Karpas-422 (cell line): ENCODE measurements around the gene SHD. TPM values are rescaled to one million over a fixed set of nuclear protein-coding genes. Genes with fewer than 3 reads are reported as not detected.
"Not testable (repeated sequence)": the region's sequence is repeated elsewhere in the genome, so short reads cannot be mapped to it uniquely, and the experiment has no call there.

Source experiments
- DNase-seq: peaks from one replicate; pipeline ENCODE4 v3.0.0-alpha.2; 2015
- H2AFZ ChIP-seq: fragments of 200-600 bp; sonication (generic); 2 replicates; pipeline ENCODE4 v1.6.1; 2014; ENCODE audit warnings: antibody characterized with exemption, low read length, mixed read lengths
- H3K27ac ChIP-seq: fragments of 200-600 bp; sonication (generic); 2 replicates; pipeline ENCODE4 v1.5.1; 2014; ENCODE audit warnings: mild to moderate bottlenecking, low read length, moderate library complexity
- H3K27me3 ChIP-seq: fragments of 200-600 bp; sonication (generic); 2 replicates; pipeline ENCODE4 v1.6.1; 2014; ENCODE audit warnings: low read length, mixed read lengths
- H3K36me3 ChIP-seq: fragments of 200-600 bp; sonication (generic); 2 replicates; pipeline ENCODE4 v1.6.1; 2014; ENCODE audit warnings: low read length, mixed read lengths; ENCODE audit not compliant: insufficient read depth
- H3K4me1 ChIP-seq: fragments of 200-600 bp; sonication (generic); 2 replicates; pipeline ENCODE4 v1.6.1; 2014; ENCODE audit warnings: mild to moderate bottlenecking, low read length, mixed read lengths
- H3K4me2 ChIP-seq: fragments of 200-600 bp; sonication (generic); 2 replicates; pipeline ENCODE4 v1.6.1; 2014; ENCODE audit warnings: low read length, low read depth, mild to moderate bottlenecking; ENCODE audit not compliant: poor library complexity, severe bottlenecking
- H3K4me3 ChIP-seq: fragments of 200-600 bp; sonication (generic); 2 replicates; pipeline ENCODE4 v1.5.1; 2014; ENCODE audit warnings: mild to moderate bottlenecking, antibody characterized with exemption, low read length, mixed read lengths
- H3K79me2 ChIP-seq: fragments of 200-600 bp; sonication (generic); 2 replicates; pipeline ENCODE4 v1.6.1; 2014; ENCODE audit warnings: mild to moderate bottlenecking, low read length, mixed read lengths
- H3K9ac ChIP-seq: fragments of 200-600 bp; sonication (generic); 2 replicates; pipeline ENCODE4 v1.6.0; 2014; ENCODE audit warnings: low read length
- H3K9me2 ChIP-seq: fragments of 200-600 bp; sonication (generic), shearing (Covaris generic); replicated peaks from 2 replicates; pipeline ENCODE4 v1.6.0; 2014; ENCODE audit warnings: mild to moderate bottlenecking, low read length, moderate library complexity; ENCODE audit not compliant: insufficient read depth
- H3K9me3 ChIP-seq: fragments of 300-700, 200-600 bp; sonication (generic); 2 replicates; pipeline ENCODE4 v1.6.1; 2014; ENCODE audit warnings: low read length, mixed read lengths
- H4K20me1 ChIP-seq: fragments of 200-600 bp; sonication (generic); 2 replicates; pipeline ENCODE4 v1.6.1; 2014; ENCODE audit warnings: mild to moderate bottlenecking, antibody characterized with exemption, low read length, low read depth; ENCODE audit not compliant: insufficient read depth
- total RNA-seq: library from RNA; depleted of rRNA; stranded (reverse); fragments of >200 nt; shearing (Covaris generic); gene quantifications from 2 replicates; pipeline ENCODE4 v1.2.3, GENCODE V29; 2014; ENCODE audit warnings: low replicate concordance

The SHD gene
- total RNA-seq, 1 experiment from 2014 or later, result not detected

- not testable (repeated sequence) for H3K27ac ChIP-seq, H3K4me2 ChIP-seq, H3K79me2 ChIP-seq, H3K36me3 ChIP-seq, H3K9ac ChIP-seq, H3K9me3 ChIP-seq, H3K4me3 ChIP-seq, DNase-seq, H3K27me3 ChIP-seq, H3K9me2 ChIP-seq, H2AFZ ChIP-seq, H3K4me1 ChIP-seq, H4K20me1 ChIP-seq
Measured at GRCh38 chr19:4274321-4274686, 4.8 kb upstream of the SHD start.

- Histone ChIP-seq H3K27me3 (no peaks in the 10 kb centered on the region), H3K4me3 (no peak overlapping the region), H3K9me3 (no peaks in the 10 kb centered on the region), H3K36me3 (no peaks in the 10 kb centered on the region), H4K20me1 (no peaks in the 10 kb centered on the region), H3K27ac (no peak overlapping the region), H3K4me1 (no peaks in the 10 kb centered on the region), H3K79me2 (no peaks in the 10 kb centered on the region), H3K9ac (no peak overlapping the region), H3K4me2 (no peak overlapping the region), H2AFZ (no peak overlapping the region), H3K9me2 (no peaks in the 10 kb centered on the region)
- DNase-seq, result peak; percentile 36
Measured at GRCh38 chr19:4277191-4277696, 1.8 kb upstream of the SHD start.

GRCh38 chr19:4278010-4278409 lies 1.1 kb upstream of the SHD start:
- H3K27me3 ChIP-seq, result no peaks in the 10 kb centered on the region
- H3K4me3 ChIP-seq, result no peak overlapping the region
- no peak overlapping the region for H3K27ac ChIP-seq
- no peak overlapping the region for H3K9ac ChIP-seq
- H3K36me3 ChIP-seq, result no peaks in the 10 kb centered on the region
- H4K20me1 ChIP-seq, result no peaks in the 10 kb centered on the region
- no peak overlapping the region for H3K4me2 ChIP-seq
- peak; percentile 32 for DNase-seq
- H3K4me1 ChIP-seq, result no peaks in the 10 kb centered on the region
- H3K9me2 ChIP-seq, result no peaks in the 10 kb centered on the region
- no peaks in the 10 kb centered on the region for H3K79me2 ChIP-seq
- no peak overlapping the region for H2AFZ ChIP-seq
- no peaks in the 10 kb centered on the region for H3K9me3 ChIP-seq

GRCh38 chr19:4279267-4279529 lies 132 bp downstream of the SHD start:
- H3K36me3 ChIP-seq, result no peaks in the 10 kb centered on the region
- no peak for DNase-seq
- H3K4me2 ChIP-seq, result no peak overlapping the region
- H2AFZ ChIP-seq, result no peak overlapping the region
- H3K9me2 ChIP-seq, result no peaks in the 10 kb centered on the region
- no peak overlapping the region for H3K4me3 ChIP-seq
- no peaks in the 10 kb centered on the region for H3K79me2 ChIP-seq
- H4K20me1 ChIP-seq, result no peaks in the 10 kb centered on the region
- H3K9ac ChIP-seq, result no peak overlapping the region
- no peaks in the 10 kb centered on the region for H3K9me3 ChIP-seq
- no peaks in the 10 kb centered on the region for H3K4me1 ChIP-seq
- no peaks in the 10 kb centered on the region for H3K27me3 ChIP-seq
- H3K27ac ChIP-seq, result no peak overlapping the region

GRCh38 chr19:4279530-4280422 lies 710 bp downstream of the SHD start:
- Histone ChIP-seq H2AFZ (no peak overlapping the region), H3K9ac (no peak overlapping the region), H3K27me3 (no peaks in the 10 kb centered on the region)

GRCh38 chr19:4284176-4284958 lies 5.3 kb downstream of the SHD start:
- Histone ChIP-seq H3K27ac (no peak overlapping the region), H3K27me3 (no peaks in the 10 kb centered on the region), H3K79me2 (no peaks in the 10 kb centered on the region), H3K36me3 (no peaks in the 10 kb centered on the region), H2AFZ (no peak overlapping the region), H3K4me2 (no peak overlapping the region), H3K9me2 (no peaks in the 10 kb centered on the region), H3K4me3 (no peak overlapping the region), H3K4me1 (no peaks in the 10 kb centered on the region), H3K9ac (no peak overlapping the region), H3K9me3 (no peaks in the 10 kb centered on the region), H4K20me1 (no peaks in the 10 kb centered on the region)
- peak; percentile 81 for DNase-seq

More at GRCh38 chr19:4279530-4280422, 710 bp downstream of the SHD start:
- no peaks in the 10 kb centered on the region for H4K20me1 ChIP-seq
- DNase-seq, result peak; percentile 34
- no peak overlapping the region for H3K4me2 ChIP-seq
- no peaks in the 10 kb centered on the region for H3K4me1 ChIP-seq
- no peaks in the 10 kb centered on the region for H3K36me3 ChIP-seq
- no peaks in the 10 kb centered on the region for H3K79me2 ChIP-seq
- no peak overlapping the region for H3K27ac ChIP-seq
- H3K4me3 ChIP-seq, result no peak overlapping the region
- no peaks in the 10 kb centered on the region for H3K9me2 ChIP-seq
- H3K9me3 ChIP-seq, result no peaks in the 10 kb centered on the region

- Histone ChIP-seq H3K36me3 (no peaks in the 10 kb centered on the region), H3K9ac (no peak overlapping the region), H3K4me3 (no peak overlapping the region), H3K9me2 (no peaks in the 10 kb centered on the region), H3K4me2 (no peak overlapping the region), H3K27me3 (no peaks in the 10 kb centered on the region), H4K20me1 (no peaks in the 10 kb centered on the region), H3K27ac (no peak overlapping the region), H3K9me3 (no peaks in the 10 kb centered on the region), H3K4me1 (no peaks in the 10 kb centered on the region), H2AFZ (no peak overlapping the region), H3K79me2 (no peaks in the 10 kb centered on the region)
- DNase-seq, result no peak
Measured at GRCh38 chr19:4284974-4285373, 5.9 kb downstream of the SHD start.

GRCh38 chr19:4286141-4286540 lies 7.1 kb downstream of the SHD start:
- not testable (repeated sequence) for H3K36me3 ChIP-seq, H3K4me3 ChIP-seq, H3K4me1 ChIP-seq, H3K9me2 ChIP-seq, H3K27ac ChIP-seq, H3K4me2 ChIP-seq, H3K79me2 ChIP-seq, H2AFZ ChIP-seq, H3K27me3 ChIP-seq, H3K9me3 ChIP-seq, H4K20me1 ChIP-seq, H3K9ac ChIP-seq
- peak; percentile 29 for DNase-seq
